ENCODE data around the gene UGT1A8. TPM values are rescaled to one million over a fixed set of nuclear protein-coding genes. Genes with fewer than 3 reads are reported as not detected.
A peak's percentile ranks its signal among the peaks of the same experiment; 100 is the strongest.

Gene UGT1A8
- total RNA-seq, 1 donor from 2014 or later = not detected

GRCh38 chr2:233803292-233803911 is 186.0 kb downstream of the UGT1A8 start:
- Histone ChIP-seq H3K27ac (no peak overlapping the region), H3K9me3 (no peaks in the 10 kb centered on the region), H3K4me3 (no peak overlapping the region), H3K4me1 (no peaks in the 10 kb centered on the region), H3K36me3 (no peaks in the 10 kb centered on the region), H3K27me3 (no peaks in the 10 kb centered on the region)
- no peak for TF ChIP-seq CTCF (IDR thresholded peaks at IDR 0.05)
- intact Hi-C loops (cut with DNase I) = no loop called here
- peak in 1 of 2 donors; percentile 53 for DNase-seq (ENCODE audit: low spot score in 2 of 2)

GRCh38 chr2:233803994-233804393 is 186.6 kb downstream of the UGT1A8 start:
- Histone ChIP-seq H3K36me3 (no peaks in the 10 kb centered on the region), H3K4me1 (no peaks in the 10 kb centered on the region), H3K9me3 (no peaks in the 10 kb centered on the region), H3K27me3 (no peaks in the 10 kb centered on the region), H3K4me3 (no peak overlapping the region), H3K27ac (no peak overlapping the region)
- TF ChIP-seq CTCF (IDR thresholded peaks at IDR 0.05) = no peak
- DNase-seq (ENCODE audit: low spot score in 2 of 2) = peak in 1 of 2 donors; percentile 53
- intact Hi-C loops (cut with DNase I) = no loop called here

- no peak for TF ChIP-seq CTCF (IDR thresholded peaks at IDR 0.05)
- Histone ChIP-seq H3K4me1 (no peaks in the 10 kb centered on the region), H3K27me3 (no peaks in the 10 kb centered on the region), H3K27ac (no peak overlapping the region), H3K4me3 (no peak overlapping the region), H3K36me3 (no peaks in the 10 kb centered on the region), H3K9me3 (no peaks in the 10 kb centered on the region)
- intact Hi-C loops (cut with DNase I) = no loop called here
- peak in 1 of 2 donors; percentile 42 for DNase-seq (ENCODE audit: low spot score in 2 of 2)
These were observed 189.9 kb downstream of the UGT1A8 start for GRCh38 chr2:233807215-233807865.

- intact Hi-C loops (cut with DNase I) = no loop called here
- Histone ChIP-seq H3K9me3 (no peaks in the 10 kb centered on the region), H3K27ac (no peak overlapping the region), H3K27me3 (no peaks in the 10 kb centered on the region), H3K4me3 (no peak overlapping the region), H3K36me3 (no peaks in the 10 kb centered on the region), H3K4me1 (no peaks in the 10 kb centered on the region)
- TF ChIP-seq CTCF (IDR thresholded peaks at IDR 0.05) = no peak
- DNase-seq (ENCODE audit: low spot score in 2 of 2) = no peak
These were observed 190.8 kb downstream of the UGT1A8 start for GRCh38 chr2:233807966-233808935.

GRCh38 chr2:233810385-233810784 is 193.0 kb downstream of the UGT1A8 start:
- Histone ChIP-seq H3K27me3 (no peaks in the 10 kb centered on the region), H3K4me3 (no peak overlapping the region), H3K9me3 (no peaks in the 10 kb centered on the region), H3K36me3 (no peaks in the 10 kb centered on the region), H3K4me1 (no peaks in the 10 kb centered on the region), H3K27ac (no peak overlapping the region)
- TF ChIP-seq CTCF (IDR thresholded peaks at IDR 0.05) = no peak
- DNase-seq (ENCODE audit: low spot score in 2 of 2) = no peak
- intact Hi-C loops (cut with DNase I) = no loop called here
